Vagina (tissue), 2 donors: ENCODE measurements around the gene ADO. TPM values are rescaled to one million over a fixed set of nuclear protein-coding genes. Genes with fewer than 3 reads are reported as not detected.

Experiments used
- DNase-seq, 2 donors: peaks; one replicate each; pipeline ENCODE4 v3.0.0-alpha.2; 2017; ENCODE audit errors: extremely low spot score in 2 of 2
- H3K27ac ChIP-seq: fragments of 200-600 bp; sonication (generic); one replicate; pipeline ENCODE4 v1.5.1; 2019
- H3K27me3 ChIP-seq: fragments of 200-600 bp; sonication (generic); one replicate; pipeline ENCODE4 v1.5.1; 2019
- H3K36me3 ChIP-seq, 2 donors: fragments of 200-600 bp; sonication (generic); one replicate each; pipeline ENCODE4 v1.5.1; 2017 to 2019
- H3K4me1 ChIP-seq: fragments of 200-600 bp; sonication (generic); one replicate; pipeline ENCODE4 v1.5.1; 2019
- H3K4me3 ChIP-seq, 2 donors: fragments of 200-600 bp; sonication (generic); 1 replicate in 1 of 2; 2 replicates in 1 of 2; pipeline ENCODE4 v1.5.1; 2016 to 2019
- H3K9me3 ChIP-seq: fragments of 200-600 bp; sonication (generic); one replicate; pipeline ENCODE4 v1.5.1; 2019
- POLR2A ChIP-seq, 2 donors: fragments of 450-650 bp; IDR thresholded peaks; one replicate each; pipeline ENCODE4 v1.6.1; 2017; ENCODE audit warnings: antibody characterized with exemption in 2 of 2, mild to moderate bottlenecking in 2 of 2, moderate library complexity in 2 of 2
- POLR2AphosphoS5 ChIP-seq, 2 donors: sonication (generic); formaldehyde crosslinking; IDR thresholded peaks; one replicate each; pipeline ENCODE4 v1.9.0; 2017; ENCODE audit warnings: antibody characterized with exemption in 2 of 2, mild to moderate bottlenecking in 2 of 2, low read depth in 1 of 2; ENCODE audit not compliant: insufficient read depth in 1 of 2
- intact Hi-C: fragments of 100-400 bp; cut with DNase I; formaldehyde crosslinking; loops from one replicate; pipeline ENCODE4 v1.15.1; 2023
- total RNA-seq: library from RNA; depleted of rRNA; stranded (reverse); fragments of >200 nt; gene quantifications from one replicate; pipeline ENCODE4 v1.2.3, GENCODE V29; 2016
- TF ChIP-seq, protein P1 (sequence below), 3 experiments: fragments of 450-650 bp in 2 of 3; fragments of 200-600 bp in 1 of 3; sonication (generic) in 1 of 3; IDR thresholded peaks; one replicate each; pipeline ENCODE4 v1.5.1; 2017 to 2019; ENCODE audit warnings: antibody characterized with exemption in 3 of 3, mild to moderate bottlenecking in 2 of 3, moderate library complexity in 2 of 3

Gene ADO
- total RNA-seq, 1 donor from 2014 or later, result 17.2 TPM

DNA sequence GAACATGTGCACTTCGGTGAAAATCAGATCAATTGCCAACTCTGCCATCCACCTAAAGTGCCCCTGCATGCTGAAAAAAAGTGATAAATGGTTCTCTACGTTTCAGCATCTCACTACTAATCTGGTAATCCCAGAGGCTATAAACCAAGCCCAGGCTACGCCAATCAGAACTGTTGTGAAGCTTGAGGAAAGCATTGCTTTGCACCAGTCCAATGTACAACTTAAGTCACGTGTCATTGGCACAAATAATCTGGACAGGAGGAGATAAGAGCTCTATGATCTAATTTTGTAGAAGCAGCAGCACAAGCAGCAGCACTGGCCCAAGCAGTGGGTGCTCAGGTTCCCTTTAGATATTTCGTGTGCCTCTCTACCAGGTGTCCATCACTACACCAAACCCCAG, 16.1 kb downstream of the ADO start:
- H3K36me3 ChIP-seq, result no peaks in the 10 kb centered on the region
- H3K27ac ChIP-seq, result no peak overlapping the region
- no peak for DNase-seq
- TF ChIP-seq, protein P1, sequence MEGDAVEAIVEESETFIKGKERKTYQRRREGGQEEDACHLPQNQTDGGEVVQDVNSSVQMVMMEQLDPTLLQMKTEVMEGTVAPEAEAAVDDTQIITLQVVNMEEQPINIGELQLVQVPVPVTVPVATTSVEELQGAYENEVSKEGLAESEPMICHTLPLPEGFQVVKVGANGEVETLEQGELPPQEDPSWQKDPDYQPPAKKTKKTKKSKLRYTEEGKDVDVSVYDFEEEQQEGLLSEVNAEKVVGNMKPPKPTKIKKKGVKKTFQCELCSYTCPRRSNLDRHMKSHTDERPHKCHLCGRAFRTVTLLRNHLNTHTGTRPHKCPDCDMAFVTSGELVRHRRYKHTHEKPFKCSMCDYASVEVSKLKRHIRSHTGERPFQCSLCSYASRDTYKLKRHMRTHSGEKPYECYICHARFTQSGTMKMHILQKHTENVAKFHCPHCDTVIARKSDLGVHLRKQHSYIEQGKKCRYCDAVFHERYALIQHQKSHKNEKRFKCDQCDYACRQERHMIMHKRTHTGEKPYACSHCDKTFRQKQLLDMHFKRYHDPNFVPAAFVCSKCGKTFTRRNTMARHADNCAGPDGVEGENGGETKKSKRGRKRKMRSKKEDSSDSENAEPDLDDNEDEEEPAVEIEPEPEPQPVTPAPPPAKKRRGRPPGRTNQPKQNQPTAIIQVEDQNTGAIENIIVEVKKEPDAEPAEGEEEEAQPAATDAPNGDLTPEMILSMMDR (IDR thresholded peaks at IDR 0.05), result no peak
- TF ChIP-seq POLR2A (IDR thresholded peaks at IDR 0.05) (no peak), POLR2AphosphoS5 (IDR thresholded peaks at IDR 0.05; ENCODE audit: insufficient read depth in 1 of 2, low read depth in 1 of 2) (no peak)
- H3K4me1 ChIP-seq, result peaks cover 28% of the 10 kb centered on the region
- no peaks in the 10 kb centered on the region for H3K27me3 ChIP-seq
- intact Hi-C loops, result no loop called here
- no peak overlapping the region for H3K4me3 ChIP-seq
- H3K9me3 ChIP-seq, result no peaks in the 10 kb centered on the region

DNA sequence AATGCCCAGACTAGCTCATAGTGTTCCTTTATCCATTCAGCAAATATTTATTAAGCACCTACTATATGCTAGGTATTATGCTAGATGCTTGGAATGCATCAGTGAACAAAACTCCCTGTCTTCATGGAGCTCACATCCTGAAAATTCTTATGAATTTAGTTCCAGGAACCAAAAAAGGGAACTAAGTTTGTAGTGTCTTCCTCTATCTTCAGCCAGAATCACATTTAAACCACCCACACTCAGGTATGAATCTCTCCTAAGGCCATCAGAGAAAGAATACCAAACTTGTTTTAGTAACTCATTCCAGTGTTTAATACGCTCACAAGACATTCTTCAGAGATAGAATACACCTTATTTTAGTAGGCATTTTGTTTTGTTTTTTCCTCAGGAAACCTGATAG, 21.8 kb downstream of the ADO start:
- Histone ChIP-seq H3K27me3 (no peaks in the 10 kb centered on the region), H3K4me1 (no peaks in the 10 kb centered on the region), H3K36me3 (no peaks in the 10 kb centered on the region), H3K4me3 (no peak overlapping the region), H3K9me3 (no peaks in the 10 kb centered on the region), H3K27ac (no peak overlapping the region)
- intact Hi-C loops, result no loop called here
- no peak for DNase-seq
- TF ChIP-seq POLR2A (IDR thresholded peaks at IDR 0.05) (no peak), POLR2AphosphoS5 (IDR thresholded peaks at IDR 0.05; ENCODE audit: insufficient read depth in 1 of 2, low read depth in 1 of 2) (no peak)
- TF ChIP-seq, protein P1 (IDR thresholded peaks at IDR 0.05), result no peak

DNA sequence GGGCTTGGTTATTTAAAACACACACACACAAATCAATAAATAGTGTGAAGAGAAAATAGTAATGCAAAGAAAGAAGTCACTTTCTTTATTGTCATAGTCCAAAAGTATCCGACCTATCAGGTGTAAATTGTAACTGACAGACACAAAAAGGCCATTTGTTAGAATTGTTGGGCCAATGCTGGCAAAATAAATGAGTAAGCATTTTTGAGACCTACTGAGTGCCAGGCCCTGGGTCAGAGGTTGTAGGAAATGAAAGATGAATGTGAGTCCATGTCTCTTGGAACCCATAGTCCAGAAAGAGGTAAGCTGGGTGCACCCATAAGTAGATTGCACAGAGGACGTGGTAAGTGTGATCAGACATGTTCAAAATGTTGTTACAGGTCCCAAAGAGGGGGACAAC, 25.1 kb downstream of the ADO start:
- H3K27me3 ChIP-seq, result no peaks in the 10 kb centered on the region
- TF ChIP-seq POLR2A (IDR thresholded peaks at IDR 0.05), result no peak
- TF ChIP-seq, protein P1 (IDR thresholded peaks at IDR 0.05), result no peak
- no peak for TF ChIP-seq POLR2AphosphoS5 (IDR thresholded peaks at IDR 0.05; ENCODE audit: insufficient read depth in 1 of 2, low read depth in 1 of 2)
- H3K9me3 ChIP-seq, result no peaks in the 10 kb centered on the region
- no peak overlapping the region for H3K4me3 ChIP-seq
- DNase-seq, result no peak
- no peak overlapping the region for H3K27ac ChIP-seq
- H3K4me1 ChIP-seq, result no peaks in the 10 kb centered on the region
- H3K36me3 ChIP-seq, result no peaks in the 10 kb centered on the region
- intact Hi-C loops, result no loop called here

DNA sequence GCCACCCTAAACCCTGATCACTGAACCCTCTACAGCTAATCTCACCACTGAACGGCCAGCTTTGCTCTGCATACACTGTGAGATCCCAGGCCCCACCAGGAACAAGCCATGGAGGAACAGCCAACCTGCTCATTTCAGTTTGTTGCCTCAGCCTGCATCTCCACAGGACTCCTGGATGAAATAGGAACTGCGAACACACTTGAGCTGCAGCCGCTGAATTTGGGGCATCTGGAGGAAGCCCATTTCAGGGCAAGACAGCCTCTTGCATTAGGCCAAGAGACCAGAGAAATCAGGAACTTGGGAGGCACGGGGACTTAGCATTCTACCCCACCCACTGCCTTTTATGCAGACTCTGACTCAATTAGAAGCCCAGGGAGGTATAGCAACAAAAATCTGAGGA, 26.2 kb downstream of the ADO start:
- no peak overlapping the region for H3K4me3 ChIP-seq
- H3K27me3 ChIP-seq, result no peaks in the 10 kb centered on the region
- no peak for DNase-seq
- H3K27ac ChIP-seq, result no peak overlapping the region
- H3K4me1 ChIP-seq, result no peaks in the 10 kb centered on the region
- TF ChIP-seq POLR2A (IDR thresholded peaks at IDR 0.05), result no peak
- no peak for TF ChIP-seq POLR2AphosphoS5 (IDR thresholded peaks at IDR 0.05; ENCODE audit: insufficient read depth in 1 of 2, low read depth in 1 of 2)
- TF ChIP-seq, protein P1 (IDR thresholded peaks at IDR 0.05), result no peak
- no peaks in the 10 kb centered on the region for H3K36me3 ChIP-seq
- intact Hi-C loops, result no loop called here
- no peaks in the 10 kb centered on the region for H3K9me3 ChIP-seq

DNA sequence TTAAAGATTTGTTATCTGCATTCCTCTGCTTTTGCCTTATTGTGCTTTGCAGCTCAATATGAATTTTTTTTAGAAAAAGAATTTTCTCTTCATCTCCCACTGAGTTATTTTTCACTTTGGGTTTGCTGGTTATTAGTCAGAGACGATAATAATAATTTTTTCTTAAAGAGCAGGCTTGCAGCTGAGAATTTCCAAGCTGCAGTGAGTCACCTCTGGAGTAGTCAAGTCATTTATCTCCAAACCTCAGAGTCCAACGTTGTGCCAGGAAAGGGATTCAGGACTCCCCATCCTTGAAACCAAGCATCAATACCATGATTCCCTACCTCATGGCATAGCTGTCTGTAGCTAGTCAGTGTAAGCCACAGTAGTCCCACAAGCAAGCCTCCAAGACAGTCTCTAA, 26.8 kb downstream of the ADO start:
- intact Hi-C loops, result no loop called here
- Histone ChIP-seq H3K27me3 (no peaks in the 10 kb centered on the region), H3K4me1 (no peaks in the 10 kb centered on the region), H3K36me3 (no peaks in the 10 kb centered on the region), H3K9me3 (no peaks in the 10 kb centered on the region), H3K4me3 (no peak overlapping the region), H3K27ac (no peak overlapping the region)
- TF ChIP-seq POLR2AphosphoS5 (IDR thresholded peaks at IDR 0.05; ENCODE audit: insufficient read depth in 1 of 2, low read depth in 1 of 2), result no peak
- no peak for TF ChIP-seq POLR2A (IDR thresholded peaks at IDR 0.05)
- TF ChIP-seq, protein P1 (IDR thresholded peaks at IDR 0.05), result no peak
- no peak for DNase-seq
